ENCODE data around the gene OR4Q3.
"Not testable (repeated sequence)": the region's sequence is repeated elsewhere in the genome, so short reads cannot be mapped to it uniquely, and the experiment has no call there.

DNA sequence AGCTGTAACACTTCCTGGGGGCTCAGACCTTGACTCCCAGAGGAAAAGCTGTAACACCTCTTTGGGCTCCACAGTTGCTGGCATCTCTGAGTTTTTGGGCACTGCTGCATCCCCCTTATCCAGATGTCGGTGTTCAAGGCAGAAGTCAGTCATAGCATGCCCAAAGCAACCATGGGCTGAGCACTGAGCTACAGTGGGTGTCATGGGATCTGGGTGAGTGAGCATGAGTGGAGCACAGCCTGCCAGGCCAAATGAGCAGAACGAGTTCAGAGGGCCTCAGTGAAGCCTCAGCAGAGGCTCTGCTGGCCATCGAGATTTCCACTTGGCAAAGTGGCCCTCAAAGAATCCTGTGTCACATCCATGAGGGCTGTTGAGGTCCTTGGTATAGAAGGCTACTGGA is 28.1 kb downstream of the OR4Q3 start:
- TF ChIP-seq, protein P1, sequence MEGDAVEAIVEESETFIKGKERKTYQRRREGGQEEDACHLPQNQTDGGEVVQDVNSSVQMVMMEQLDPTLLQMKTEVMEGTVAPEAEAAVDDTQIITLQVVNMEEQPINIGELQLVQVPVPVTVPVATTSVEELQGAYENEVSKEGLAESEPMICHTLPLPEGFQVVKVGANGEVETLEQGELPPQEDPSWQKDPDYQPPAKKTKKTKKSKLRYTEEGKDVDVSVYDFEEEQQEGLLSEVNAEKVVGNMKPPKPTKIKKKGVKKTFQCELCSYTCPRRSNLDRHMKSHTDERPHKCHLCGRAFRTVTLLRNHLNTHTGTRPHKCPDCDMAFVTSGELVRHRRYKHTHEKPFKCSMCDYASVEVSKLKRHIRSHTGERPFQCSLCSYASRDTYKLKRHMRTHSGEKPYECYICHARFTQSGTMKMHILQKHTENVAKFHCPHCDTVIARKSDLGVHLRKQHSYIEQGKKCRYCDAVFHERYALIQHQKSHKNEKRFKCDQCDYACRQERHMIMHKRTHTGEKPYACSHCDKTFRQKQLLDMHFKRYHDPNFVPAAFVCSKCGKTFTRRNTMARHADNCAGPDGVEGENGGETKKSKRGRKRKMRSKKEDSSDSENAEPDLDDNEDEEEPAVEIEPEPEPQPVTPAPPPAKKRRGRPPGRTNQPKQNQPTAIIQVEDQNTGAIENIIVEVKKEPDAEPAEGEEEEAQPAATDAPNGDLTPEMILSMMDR (conservative IDR thresholded peaks at IDR 0.05; ENCODE audit: low read length) = not testable (repeated sequence)
- not testable (repeated sequence) for TF ChIP-seq EZH2phosphoT487 (IDR thresholded peaks at IDR 0.05; ENCODE audit: borderline replicate concordance)
